Chondrocyte (in vitro differentiated cells): ENCODE results near the gene GNAL. TPM values are rescaled to one million over a fixed set of nuclear protein-coding genes. Genes with fewer than 3 reads are reported as not detected.
A peak's percentile ranks its signal among the peaks of the same experiment; 100 is the strongest.

Experiments
- DNase-seq: peaks from one replicate; pipeline ENCODE4 v3.0.0; 2021; ENCODE audit warnings: mixed read lengths, low spot score
- H3K27ac Mint-ChIP-seq: one replicate; pipeline ENCODE4 v1.8.0; 2021; ENCODE audit warnings: mild to moderate bottlenecking, moderate library complexity, mixed read lengths; ENCODE audit not compliant: unreplicated experiment
- H3K27me3 Mint-ChIP-seq: 2 replicates; pipeline ENCODE4 v1.8.0; 2021; ENCODE audit warnings: low read depth, mixed read lengths
- H3K36me3 Mint-ChIP-seq: 2 replicates; pipeline ENCODE4 v1.8.0; 2021; ENCODE audit warnings: low read depth, mixed read lengths
- H3K4me1 Mint-ChIP-seq: 2 replicates; pipeline ENCODE4 v1.8.0; 2021; ENCODE audit warnings: low read depth, mild to moderate bottlenecking, mixed read lengths
- H3K4me3 Mint-ChIP-seq: one replicate; pipeline ENCODE4 v1.8.0; 2021; ENCODE audit warnings: mild to moderate bottlenecking, moderate library complexity, mixed read lengths; ENCODE audit not compliant: unreplicated experiment
- H3K9me3 Mint-ChIP-seq: 2 replicates; pipeline ENCODE4 v1.8.0; 2021; ENCODE audit warnings: low read depth, mixed read lengths
- total RNA-seq: library from RNA; stranded (reverse); gene quantifications from 3 replicates; pipeline ENCODE4 v1.2.1, GENCODE V29; 2021
- TF ChIP-seq, protein P1 (sequence below): fragments of 200-600 bp; sonication (generic); IDR thresholded peaks from 2 replicates; pipeline ENCODE4 v1.5.0; 2021; ENCODE audit warnings: antibody characterized with exemption, mild to moderate bottlenecking, moderate library complexity

The GNAL gene
- total RNA-seq, 1 donor from 2014 or later = 5.9 TPM

DNA sequence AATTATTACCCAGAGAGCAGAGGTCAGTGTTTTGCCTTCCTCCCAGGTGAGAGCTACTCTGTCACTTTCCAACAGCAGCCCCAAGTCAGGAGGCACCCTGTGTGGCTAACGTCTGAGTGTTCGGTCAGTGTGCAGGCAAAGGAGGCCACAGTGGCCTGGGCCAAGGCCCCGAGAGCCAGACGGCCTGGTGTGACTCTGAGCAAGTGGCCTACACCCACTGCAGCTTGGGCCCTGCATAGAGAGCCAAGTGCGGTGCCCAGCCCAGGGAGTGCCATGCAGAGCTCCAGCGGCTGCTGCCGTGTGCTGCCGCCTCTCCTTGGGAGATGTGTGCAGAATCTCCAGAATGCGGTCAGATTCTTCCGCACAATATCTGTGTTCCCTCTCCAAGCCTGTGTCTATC, 70.4 kb downstream of the GNAL start:
- no peaks in the 10 kb centered on the region for H3K9me3 Mint-ChIP-seq
- H3K4me1 Mint-ChIP-seq = no peaks in the 10 kb centered on the region
- H3K36me3 Mint-ChIP-seq = peaks cover 1% of the 10 kb centered on the region
- H3K27ac Mint-ChIP-seq = no peak overlapping the region
- DNase-seq = no peak
- peaks cover 1% of the 10 kb centered on the region for H3K27me3 Mint-ChIP-seq
- H3K4me3 Mint-ChIP-seq = no peak overlapping the region
- TF ChIP-seq, protein P1, sequence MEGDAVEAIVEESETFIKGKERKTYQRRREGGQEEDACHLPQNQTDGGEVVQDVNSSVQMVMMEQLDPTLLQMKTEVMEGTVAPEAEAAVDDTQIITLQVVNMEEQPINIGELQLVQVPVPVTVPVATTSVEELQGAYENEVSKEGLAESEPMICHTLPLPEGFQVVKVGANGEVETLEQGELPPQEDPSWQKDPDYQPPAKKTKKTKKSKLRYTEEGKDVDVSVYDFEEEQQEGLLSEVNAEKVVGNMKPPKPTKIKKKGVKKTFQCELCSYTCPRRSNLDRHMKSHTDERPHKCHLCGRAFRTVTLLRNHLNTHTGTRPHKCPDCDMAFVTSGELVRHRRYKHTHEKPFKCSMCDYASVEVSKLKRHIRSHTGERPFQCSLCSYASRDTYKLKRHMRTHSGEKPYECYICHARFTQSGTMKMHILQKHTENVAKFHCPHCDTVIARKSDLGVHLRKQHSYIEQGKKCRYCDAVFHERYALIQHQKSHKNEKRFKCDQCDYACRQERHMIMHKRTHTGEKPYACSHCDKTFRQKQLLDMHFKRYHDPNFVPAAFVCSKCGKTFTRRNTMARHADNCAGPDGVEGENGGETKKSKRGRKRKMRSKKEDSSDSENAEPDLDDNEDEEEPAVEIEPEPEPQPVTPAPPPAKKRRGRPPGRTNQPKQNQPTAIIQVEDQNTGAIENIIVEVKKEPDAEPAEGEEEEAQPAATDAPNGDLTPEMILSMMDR = no peak

DNA sequence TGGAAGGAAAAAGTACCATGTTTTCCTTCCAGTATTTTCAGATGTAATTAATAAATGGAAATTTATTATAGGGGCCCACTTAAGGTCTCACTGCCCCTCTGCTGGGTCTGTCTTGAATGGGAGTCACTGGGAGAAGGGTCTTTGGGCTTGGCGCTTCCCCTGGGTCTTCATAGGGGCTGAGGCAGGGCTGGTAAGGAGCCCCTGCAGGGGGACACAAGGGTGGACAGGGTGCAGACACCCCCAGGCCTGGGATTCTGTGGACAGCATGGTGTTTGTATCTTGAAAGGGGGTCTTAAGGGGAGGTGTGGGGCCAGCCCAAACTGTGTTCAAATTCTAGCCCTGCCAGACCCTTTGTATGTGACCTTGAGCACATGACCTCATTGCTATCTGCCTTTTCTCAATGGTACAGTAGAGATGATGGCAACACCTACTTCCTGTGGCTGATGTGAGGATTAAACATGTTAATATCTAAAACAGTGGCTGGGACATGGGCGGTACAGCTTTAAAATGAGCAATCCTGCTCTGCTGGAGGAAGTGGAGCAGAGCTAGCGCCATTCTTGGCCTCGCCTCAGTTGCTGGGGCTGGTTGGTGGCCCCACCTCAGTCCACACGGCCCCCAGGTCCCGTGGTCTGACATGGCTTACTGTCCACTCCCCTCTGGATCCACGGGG, 71.6 kb downstream of the GNAL start:
- no peak overlapping the region for H3K27ac Mint-ChIP-seq
- no peak for DNase-seq
- H3K4me3 Mint-ChIP-seq = no peak overlapping the region
- H3K27me3 Mint-ChIP-seq = no peaks in the 10 kb centered on the region
- H3K36me3 Mint-ChIP-seq = no peaks in the 10 kb centered on the region
- H3K4me1 Mint-ChIP-seq = no peaks in the 10 kb centered on the region
- H3K9me3 Mint-ChIP-seq = no peaks in the 10 kb centered on the region
- TF ChIP-seq, protein P1 = no peak

DNA sequence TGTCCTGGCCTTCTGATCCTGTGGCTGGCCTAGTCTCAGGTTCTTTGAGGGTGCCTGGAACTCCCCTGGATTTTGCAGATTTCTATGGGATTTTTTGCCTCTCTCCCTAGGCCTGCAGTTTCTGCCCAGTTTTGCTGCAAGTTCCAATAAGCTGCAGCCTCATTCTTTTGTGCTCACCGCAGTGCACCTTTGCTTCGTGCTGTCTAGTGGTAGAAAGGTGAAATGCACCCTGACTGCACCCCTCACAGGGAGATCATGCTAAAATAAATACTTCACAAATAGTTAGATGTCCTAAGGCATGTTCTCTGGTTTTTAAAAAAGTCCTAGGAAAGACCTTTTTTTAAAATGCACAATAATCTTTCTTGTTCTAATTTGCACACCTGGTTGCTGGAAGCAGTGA, 72.5 kb downstream of the GNAL start:
- H3K36me3 Mint-ChIP-seq = no peaks in the 10 kb centered on the region
- DNase-seq = no peak
- no peaks in the 10 kb centered on the region for H3K9me3 Mint-ChIP-seq
- no peaks in the 10 kb centered on the region for H3K27me3 Mint-ChIP-seq
- TF ChIP-seq, protein P1 = peak; percentile 44
- no peak overlapping the region for H3K4me3 Mint-ChIP-seq
- H3K4me1 Mint-ChIP-seq = no peaks in the 10 kb centered on the region
- no peak overlapping the region for H3K27ac Mint-ChIP-seq

DNA sequence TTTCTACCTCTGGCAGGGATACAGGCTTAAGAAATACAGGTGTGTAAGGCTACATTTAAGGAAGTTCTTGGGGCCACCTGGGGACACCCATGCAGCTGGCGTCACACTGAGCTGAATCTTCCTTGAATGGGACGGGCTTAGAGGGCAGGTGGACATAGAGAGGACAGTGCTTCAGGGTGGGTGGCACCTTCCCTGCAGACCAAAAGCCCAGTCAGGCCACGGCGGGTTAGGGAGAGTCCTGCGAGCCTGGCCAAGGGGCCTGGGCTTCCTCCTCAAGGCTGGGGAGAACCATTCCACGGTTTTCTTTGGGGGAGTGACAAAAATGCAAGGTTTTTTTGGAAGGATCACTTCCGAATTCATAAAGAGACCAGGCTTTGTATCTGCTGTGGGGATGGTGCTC, 73.4 kb downstream of the GNAL start:
- DNase-seq = no peak
- Mint-ChIP-seq H3K4me3 (no peak overlapping the region), H3K27ac (no peak overlapping the region), H3K9me3 (no peaks in the 10 kb centered on the region), H3K36me3 (no peaks in the 10 kb centered on the region), H3K4me1 (peaks cover under 1% of the 10 kb centered on the region), H3K27me3 (no peaks in the 10 kb centered on the region)
- TF ChIP-seq, protein P1 = no peak

DNA sequence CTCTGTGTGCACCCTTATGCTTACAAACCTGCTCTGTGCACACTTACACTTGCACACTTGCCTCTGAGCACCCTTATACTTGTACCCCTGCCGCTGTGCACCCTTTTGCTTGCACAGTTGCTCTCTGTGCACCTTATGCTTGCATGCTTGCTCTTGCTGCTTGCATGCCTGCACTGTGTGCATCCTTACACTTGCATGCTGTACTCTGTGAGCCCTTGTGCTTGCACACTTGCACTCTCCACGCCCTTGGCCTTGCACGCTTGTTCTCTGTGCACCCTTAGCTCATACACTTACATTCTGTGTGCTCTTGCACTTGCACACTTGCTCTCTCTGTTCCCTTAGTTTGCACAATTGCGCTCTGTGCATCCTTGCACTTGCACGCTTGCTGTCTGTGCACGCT, 78.3 kb downstream of the GNAL start:
- Mint-ChIP-seq H3K4me1 (peaks cover 10% of the 10 kb centered on the region), H3K36me3 (no peaks in the 10 kb centered on the region), H3K27me3 (no peaks in the 10 kb centered on the region), H3K4me3 (no peak overlapping the region), H3K27ac (no peak overlapping the region), H3K9me3 (no peaks in the 10 kb centered on the region)
- DNase-seq = no peak
- TF ChIP-seq, protein P1 = no peak
